GM10266 (cell line): ENCODE results near the gene HSD11B1L.

Experiments
- DNase-seq: peaks from one replicate; pipeline ENCODE4 v3.0.0; 2012; ENCODE audit errors: extremely low spot score
- CTCF ChIP-seq: IDR thresholded peaks from 2 replicates; pipeline ENCODE4 v1.5.1; 2012; ENCODE audit warnings: mild to moderate bottlenecking, low read depth; ENCODE audit not compliant: control insufficient read depth, insufficient read depth; ENCODE audit errors: missing control alignments

Gene HSD11B1L

DNA sequence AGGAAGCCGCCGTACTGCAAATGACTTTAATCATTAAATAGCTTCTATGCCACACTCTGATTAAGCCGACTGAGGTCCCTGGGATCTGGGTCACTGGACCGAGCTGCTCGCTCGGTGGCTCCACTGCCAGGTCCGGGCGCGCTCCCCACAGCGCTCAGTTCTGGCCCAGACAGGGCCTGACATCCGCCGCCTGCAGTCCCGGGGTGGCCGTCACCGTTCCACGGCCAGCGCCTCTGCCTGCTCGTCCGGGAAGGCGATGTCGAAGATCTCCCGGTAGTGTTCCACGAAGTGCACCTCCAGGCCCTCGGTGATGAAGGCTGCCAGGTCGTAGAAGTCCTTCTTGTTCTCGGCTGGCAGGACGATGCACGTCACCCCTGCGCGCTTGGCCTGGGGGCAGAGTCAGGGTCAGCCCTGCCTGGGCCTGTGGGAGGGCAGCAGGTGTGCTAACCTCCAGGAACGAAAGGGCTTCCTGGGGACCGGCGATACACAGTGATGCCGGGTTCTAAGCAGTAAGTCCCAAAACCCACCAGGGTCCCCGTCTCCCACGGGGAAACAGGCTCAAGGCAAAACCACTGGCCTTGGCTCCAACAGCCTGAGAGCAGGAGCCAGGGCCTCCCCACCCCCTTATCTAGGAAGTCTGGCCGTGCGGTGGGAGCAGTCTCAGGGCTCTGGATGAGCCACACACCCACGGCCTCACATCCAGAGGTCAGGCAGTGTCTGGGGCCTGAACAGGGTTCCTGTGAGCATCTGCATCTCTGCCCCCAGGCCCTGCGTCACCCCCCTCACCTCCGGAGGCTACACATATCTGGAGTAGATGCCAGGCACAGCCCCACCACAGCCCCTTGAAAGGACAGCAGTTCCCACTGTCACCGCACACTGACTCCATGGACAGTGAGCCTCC is 11.2 kb downstream of the HSD11B1L start:
- DNase-seq: no peak
- no peak for TF ChIP-seq CTCF

GRCh38 chr19:5692723-5693194 is 11.9 kb downstream of the HSD11B1L start:
- TF ChIP-seq CTCF: no peak
- DNase-seq: no peak

DNA sequence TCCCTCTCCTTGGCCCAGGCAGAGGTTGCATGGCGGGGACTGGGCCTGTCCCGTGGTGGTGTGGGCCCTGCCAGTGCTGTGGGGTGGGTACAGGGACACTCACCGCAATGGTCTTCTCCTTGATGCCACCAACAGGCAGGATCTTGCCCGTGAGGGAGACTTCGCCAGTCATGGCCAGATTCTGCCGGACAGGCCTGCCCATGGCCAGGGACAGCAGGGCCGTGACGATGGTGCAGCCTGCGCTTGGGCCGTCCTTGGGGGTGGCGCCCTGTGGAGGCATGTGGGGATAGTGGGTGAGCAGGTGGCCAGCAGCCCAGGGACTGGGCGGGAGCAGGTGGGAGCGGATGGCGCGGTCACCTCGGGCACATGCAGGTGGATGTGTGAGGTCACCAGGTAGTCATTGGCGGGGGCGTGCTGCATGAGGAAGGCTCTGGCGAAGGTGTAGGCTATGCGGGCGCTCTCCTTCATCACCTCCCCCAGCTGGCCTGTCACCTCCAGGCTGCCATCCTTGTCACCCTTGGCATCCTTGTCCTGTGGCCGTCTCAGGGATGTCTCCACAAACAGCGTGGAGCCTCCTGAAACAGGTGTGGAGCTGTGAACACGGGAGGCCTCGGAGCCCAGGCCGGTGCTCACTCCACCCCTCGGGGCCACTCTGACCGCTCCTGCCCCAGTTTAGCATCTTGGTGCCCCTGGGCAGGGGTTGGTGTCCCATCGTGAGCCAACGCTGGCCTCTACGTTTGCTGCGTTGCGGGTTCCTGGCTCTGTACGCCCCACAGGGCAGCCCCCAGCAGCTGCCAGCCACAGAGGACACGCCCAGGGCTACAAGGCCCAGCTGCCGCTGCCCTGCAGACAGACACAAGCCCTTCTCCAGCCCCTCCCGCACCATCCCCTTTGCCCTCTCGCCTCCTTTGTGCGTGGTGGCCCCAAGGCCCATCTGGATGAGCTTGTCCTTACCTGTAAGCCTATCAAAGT is 12.7 kb downstream of the HSD11B1L start:
- no peak for TF ChIP-seq CTCF

DNA sequence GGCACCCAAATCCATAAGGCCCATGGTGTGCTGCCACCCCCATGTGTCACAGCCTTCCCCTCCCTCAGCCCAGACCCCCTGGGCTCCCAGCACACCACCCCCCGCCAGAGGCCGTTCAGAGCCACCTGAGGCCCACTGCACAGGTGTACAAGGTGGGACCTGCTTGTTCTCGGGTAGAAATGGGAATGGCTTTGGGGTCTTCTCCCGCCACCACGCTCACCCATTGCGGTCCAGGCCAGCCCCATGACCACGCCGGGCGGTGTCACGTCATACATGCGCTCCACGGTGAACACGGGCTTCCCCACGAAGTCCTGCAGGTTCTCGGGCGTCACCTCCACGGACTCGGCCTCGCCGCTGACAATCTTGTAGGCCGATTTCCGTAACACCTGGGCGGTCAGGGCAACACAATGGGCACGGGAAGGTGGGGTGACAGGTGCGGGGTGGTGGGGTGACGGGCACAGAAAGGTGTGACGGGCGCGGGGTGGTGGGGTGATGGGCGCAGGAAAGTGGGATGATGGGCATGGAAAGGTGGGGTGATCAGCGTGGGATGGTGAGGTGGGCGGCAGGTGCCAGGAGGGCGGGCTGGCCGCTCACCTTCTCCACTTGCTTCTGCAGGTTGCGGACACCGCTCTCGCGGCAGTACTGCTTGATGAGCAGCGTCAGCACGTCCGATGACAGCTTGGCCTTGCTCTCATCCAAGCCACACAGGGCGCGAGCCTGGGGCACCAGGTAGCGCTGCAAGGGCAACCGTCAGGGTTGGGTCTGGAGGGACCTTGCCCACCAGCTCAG is 13.5 kb downstream of the HSD11B1L start:
- TF ChIP-seq CTCF: no peak
- DNase-seq: no peak

More for the DNA sequence above, 12.7 kb downstream of the HSD11B1L start:
- no peak for DNase-seq

- no peak for TF ChIP-seq CTCF
- no peak for DNase-seq
These were observed 14.3 kb downstream of the HSD11B1L start for GRCh38 chr19:5694956-5695648.

GRCh38 chr19:5695649-5696195 is 14.9 kb downstream of the HSD11B1L start:
- DNase-seq: no peak
- TF ChIP-seq CTCF: no peak
